GM12873 (cell line): ENCODE data around the gene TSSK3.

Experiments used
- TF ChIP-seq, protein P1 (sequence below): IDR thresholded peaks from 2 replicates; pipeline ENCODE4 v1.5.1; 2012; ENCODE audit warnings: low read depth, mild to moderate bottlenecking, moderate library complexity, low read length, control low read depth; ENCODE audit not compliant: insufficient read depth; ENCODE audit errors: missing control alignments

Gene TSSK3

DNA sequence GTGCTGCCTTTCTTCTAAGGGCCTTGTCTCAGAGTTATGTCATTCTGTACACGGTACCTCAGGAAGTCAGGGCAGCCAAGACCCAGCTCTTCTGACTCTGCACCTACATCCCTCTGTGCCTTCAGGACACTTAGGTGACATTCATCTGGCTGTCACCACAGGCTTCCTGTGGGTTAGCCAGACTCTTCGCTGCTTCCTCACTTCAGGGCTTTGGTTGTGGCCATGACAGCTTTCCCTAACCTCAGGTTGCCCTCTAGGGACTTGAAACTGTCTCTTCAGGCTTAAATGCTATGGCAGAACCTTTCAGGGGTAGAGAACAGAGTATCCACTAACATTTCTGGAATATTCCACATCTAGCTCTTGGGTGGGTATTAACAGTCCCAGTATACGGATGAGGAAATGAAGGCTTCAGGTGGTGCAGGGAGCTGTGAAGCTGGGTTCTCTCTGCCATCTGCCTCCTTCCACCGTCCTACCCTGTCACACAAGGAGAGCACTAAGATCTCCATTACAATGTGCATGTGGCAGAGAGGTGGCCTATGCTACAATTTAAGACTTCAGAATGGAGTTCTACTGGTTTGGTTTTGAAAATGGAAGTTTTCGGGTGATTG lies 9.9 kb downstream of the TSSK3 start:
- TF ChIP-seq, protein P1, sequence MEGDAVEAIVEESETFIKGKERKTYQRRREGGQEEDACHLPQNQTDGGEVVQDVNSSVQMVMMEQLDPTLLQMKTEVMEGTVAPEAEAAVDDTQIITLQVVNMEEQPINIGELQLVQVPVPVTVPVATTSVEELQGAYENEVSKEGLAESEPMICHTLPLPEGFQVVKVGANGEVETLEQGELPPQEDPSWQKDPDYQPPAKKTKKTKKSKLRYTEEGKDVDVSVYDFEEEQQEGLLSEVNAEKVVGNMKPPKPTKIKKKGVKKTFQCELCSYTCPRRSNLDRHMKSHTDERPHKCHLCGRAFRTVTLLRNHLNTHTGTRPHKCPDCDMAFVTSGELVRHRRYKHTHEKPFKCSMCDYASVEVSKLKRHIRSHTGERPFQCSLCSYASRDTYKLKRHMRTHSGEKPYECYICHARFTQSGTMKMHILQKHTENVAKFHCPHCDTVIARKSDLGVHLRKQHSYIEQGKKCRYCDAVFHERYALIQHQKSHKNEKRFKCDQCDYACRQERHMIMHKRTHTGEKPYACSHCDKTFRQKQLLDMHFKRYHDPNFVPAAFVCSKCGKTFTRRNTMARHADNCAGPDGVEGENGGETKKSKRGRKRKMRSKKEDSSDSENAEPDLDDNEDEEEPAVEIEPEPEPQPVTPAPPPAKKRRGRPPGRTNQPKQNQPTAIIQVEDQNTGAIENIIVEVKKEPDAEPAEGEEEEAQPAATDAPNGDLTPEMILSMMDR = peak; percentile 49

- TF ChIP-seq, protein P1 = no peak
These were observed 11.8 kb downstream of the TSSK3 start for GRCh38 chr1:32373996-32374592.

GRCh38 chr1:32376199-32376598 lies 13.9 kb downstream of the TSSK3 start:
- TF ChIP-seq, protein P1 = no peak

DNA sequence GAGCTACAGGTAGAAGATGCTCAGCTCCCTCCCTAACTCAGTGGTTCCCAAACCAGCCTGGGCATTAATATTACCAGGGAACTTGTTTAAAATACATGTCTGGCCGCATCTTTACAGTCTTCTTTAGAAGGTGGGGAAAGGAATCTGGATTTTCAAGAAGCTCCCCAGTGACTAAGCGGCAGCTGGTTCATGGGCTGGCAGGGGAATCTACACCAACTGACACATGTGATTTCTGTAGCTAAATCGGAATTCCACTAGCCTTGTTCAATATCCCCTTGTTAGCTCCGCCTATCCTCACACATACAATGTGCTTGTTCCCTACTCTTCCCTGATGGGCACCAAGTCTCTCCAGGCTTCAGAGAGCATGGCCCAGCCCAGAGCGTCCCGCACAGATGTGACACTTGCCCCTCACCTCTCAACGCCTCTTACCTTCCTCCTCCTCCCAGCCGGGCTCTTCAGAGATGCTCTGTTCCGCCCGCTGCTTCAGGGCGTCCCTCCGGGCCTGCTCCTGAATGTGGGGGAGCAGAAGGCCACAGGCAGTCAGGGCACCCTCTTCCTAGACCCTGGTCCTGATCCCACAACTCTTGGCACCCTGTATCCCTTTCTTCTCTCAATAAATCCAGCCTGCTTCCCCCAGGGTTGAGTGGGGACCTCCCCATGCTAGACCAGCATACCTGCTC lies 15.3 kb downstream of the TSSK3 start:
- TF ChIP-seq, protein P1 = no peak

DNA sequence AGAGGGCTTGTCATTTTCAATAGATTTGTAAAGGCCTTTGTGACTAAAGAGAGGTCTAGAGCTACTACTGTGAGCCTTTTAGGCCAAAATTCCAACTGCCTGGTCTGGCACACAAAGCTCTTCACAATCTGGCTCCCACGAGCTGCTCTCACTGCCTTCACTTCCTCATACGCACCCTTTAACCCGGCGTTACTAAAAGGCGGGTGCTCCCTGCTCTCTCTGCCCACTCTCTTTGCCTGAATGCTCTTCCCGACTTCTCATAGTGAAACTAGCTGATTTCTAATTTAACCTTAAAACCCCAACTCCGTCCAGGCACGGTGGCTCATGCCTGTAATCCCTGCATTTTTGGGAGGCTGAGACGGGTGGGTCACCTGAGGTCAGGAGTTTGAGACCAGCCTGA lies 17.7 kb downstream of the TSSK3 start:
- TF ChIP-seq, protein P1 = no peak

DNA sequence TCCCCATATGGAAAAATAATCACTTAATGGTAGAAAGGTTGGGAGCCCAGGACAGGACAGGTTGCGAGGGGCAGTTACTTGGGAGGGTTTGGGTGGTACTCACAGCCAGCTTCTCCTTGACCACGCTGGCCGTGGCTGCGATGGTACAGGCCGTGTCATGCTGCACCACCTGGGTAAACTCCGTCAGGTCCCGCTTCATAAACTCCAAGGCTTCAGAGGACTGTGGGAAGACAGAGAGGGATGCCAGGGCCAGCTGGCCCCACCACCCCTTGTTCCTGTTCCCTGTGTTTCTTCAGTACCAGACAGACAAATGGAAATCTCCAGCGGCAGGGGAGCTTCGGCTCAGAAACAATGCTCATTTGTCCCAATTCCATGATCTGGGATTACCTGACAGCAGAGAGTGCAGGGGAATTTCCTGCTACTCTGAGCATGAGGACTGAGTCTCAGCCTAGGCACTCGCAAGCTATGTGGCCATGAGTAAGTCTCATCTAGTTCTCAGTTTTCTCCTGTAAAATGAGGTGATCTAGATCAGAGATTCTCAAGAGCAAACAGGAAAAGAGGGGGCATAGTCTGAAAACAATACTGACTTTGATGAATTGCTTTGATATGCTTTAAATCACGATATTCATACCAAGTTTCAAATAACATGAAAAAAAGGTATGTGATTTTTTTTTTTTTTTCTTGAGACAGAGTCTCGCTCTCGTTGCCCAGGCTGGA lies 24.5 kb downstream of the TSSK3 start:
- TF ChIP-seq, protein P1 = no peak

- TF ChIP-seq, protein P1 = no peak
These were observed 26.3 kb downstream of the TSSK3 start for GRCh38 chr1:32388641-32389040.
